PC-9 (cell line): ENCODE results near the gene ACSL6.

Experiments
- CTCF ChIP-seq: fragments of 200-600 bp; sonication (generic); conservative IDR thresholded peaks from 2 replicates; pipeline ENCODE4 v1.6.1; 2017; ENCODE audit warnings: mixed run types, antibody characterized with exemption, mild to moderate bottlenecking, moderate library complexity
- EZH2 ChIP-seq: fragments of 200-600 bp; sonication (generic); IDR thresholded peaks from 2 replicates; pipeline ENCODE4 v1.8.0; 2017; ENCODE audit warnings: antibody characterized with exemption, low read depth

- TF ChIP-seq CTCF (no peak), EZH2 (no peak)
Measured at GRCh38 chr5:131914472-131914871, 97.0 kb downstream of the ACSL6 start.
